ENCODE measurements around the gene SNAP25. TPM values are rescaled to one million over a fixed set of nuclear protein-coding genes. Genes with fewer than 3 reads are reported as not detected.

SNAP25 gene
- total and polyA plus RNA-seq, 9 of the 15 experiments (the other 6 are each of a cell fraction or from before 2014, with no cell fraction given) = 0.07 TPM; not detected in 8

DNA sequence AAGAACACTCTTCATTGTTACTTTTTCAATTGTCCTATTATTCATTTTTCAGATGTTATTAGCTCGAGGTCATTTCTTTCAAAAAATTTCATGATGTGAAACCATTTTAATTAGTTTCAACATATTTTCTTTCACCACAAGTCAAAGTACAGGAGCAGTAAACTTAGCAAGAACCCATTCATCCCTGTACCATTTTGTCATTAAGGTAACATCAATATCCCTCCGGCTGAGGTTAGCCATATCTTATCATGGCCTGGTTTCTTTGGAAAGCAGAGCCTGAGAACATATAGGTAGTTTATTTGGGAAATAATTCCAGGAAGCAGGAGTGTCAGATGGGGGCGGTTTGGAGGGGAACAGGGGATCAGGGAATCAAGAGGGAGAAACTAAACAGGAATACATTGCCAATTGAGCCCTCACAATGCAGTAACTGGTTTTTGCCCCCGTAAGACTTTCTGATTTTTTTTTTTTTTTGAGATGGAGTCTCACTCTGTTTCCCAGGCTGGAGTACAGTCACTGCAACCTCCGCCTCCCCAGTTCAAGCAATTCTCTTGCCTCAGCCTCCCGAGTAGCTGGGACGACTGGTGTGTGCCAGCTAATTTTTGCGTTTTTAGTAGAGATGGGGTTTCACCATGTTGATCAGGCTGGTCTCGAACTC lies 131.7 kb downstream of the SNAP25 start:
- no peak overlapping the region for H3K27ac ChIP-seq (ENCODE audit: extremely low read depth, low read depth, low read length)
- no peaks in the 10 kb centered on the region for H3K4me1 ChIP-seq (replicated peaks in 1 of 2; ENCODE audit: control insufficient read depth in 2 of 2, insufficient read depth in 2 of 2, low read length in 2 of 2)
- no peak overlapping the region for H3K4me3 ChIP-seq
- no peaks in the 10 kb centered on the region for H3K79me2 ChIP-seq (ENCODE audit: control insufficient read depth, insufficient read depth, low read length)
- DNase-seq (ENCODE audit: extremely low read depth in 1 of 4, low spot score in 3 of 4) (no peak), ATAC-seq (no peak), FAIRE-seq (no peak)
- H3K27me3 ChIP-seq (ENCODE audit: control insufficient read depth in 2 of 2, insufficient read depth in 2 of 2, low read length in 2 of 2) = no peaks in the 10 kb centered on the region
- TF ChIP-seq ZNF75A (CRISPR knock-in tag; IDR thresholded peaks at IDR 0.05) = no peak
- TF ChIP-seq, protein P1, sequence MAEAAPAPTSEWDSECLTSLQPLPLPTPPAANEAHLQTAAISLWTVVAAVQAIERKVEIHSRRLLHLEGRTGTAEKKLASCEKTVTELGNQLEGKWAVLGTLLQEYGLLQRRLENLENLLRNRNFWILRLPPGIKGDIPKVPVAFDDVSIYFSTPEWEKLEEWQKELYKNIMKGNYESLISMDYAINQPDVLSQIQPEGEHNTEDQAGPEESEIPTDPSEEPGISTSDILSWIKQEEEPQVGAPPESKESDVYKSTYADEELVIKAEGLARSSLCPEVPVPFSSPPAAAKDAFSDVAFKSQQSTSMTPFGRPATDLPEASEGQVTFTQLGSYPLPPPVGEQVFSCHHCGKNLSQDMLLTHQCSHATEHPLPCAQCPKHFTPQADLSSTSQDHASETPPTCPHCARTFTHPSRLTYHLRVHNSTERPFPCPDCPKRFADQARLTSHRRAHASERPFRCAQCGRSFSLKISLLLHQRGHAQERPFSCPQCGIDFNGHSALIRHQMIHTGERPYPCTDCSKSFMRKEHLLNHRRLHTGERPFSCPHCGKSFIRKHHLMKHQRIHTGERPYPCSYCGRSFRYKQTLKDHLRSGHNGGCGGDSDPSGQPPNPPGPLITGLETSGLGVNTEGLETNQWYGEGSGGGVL (CRISPR knock-in tag; IDR thresholded peaks at IDR 0.05) = no peak
- in situ Hi-C loops (cut with MboI) (no loop called here), intact Hi-C loops (cut with micrococcal nuclease) (no loop called here)
- no TSS peak for BruUV-seq (replicated peaks)
- H3K9me3 ChIP-seq (replicated peaks; ENCODE audit: control insufficient read depth, insufficient read depth, low read depth, low read length) = no peaks in the 10 kb centered on the region
- H3K9ac ChIP-seq (ENCODE audit: insufficient read depth in 1 of 2, low read depth in 2 of 2, low read length in 2 of 2) = no peak overlapping the region
- H2AFZ ChIP-seq (ENCODE audit: low read depth, low read length) = no peak overlapping the region
- H3K36me3 ChIP-seq (ENCODE audit: control insufficient read depth, insufficient read depth, low read length) = no peaks in the 10 kb centered on the region
- CTCF ChIA-PET (ENCODE audit: low intra/inter-chr PET ratio) = no interaction called here
- H3K4me2 ChIP-seq (ENCODE audit: insufficient read depth, low read length) = no peak overlapping the region
- POLR2A ChIA-PET = interaction anchor here (0.7 kb wide), 1 partner anchor 993 kb away, joined by 3 read pairs; no protein-coding TSS in a partner anchor
- WGBS (ENCODE audit: insufficient coverage, low coverage, missing lambda C conversion rate) = 4% methylated on average over 8 of the region's 9 CpGs
- H3K9me1 ChIP-seq (ENCODE audit: control insufficient read depth, insufficient read depth, low read length) = no peaks in the 10 kb centered on the region
- no peaks in the 10 kb centered on the region for H4K20me1 ChIP-seq (replicated peaks; ENCODE audit: control insufficient read depth, insufficient read depth, low read length)
